Measurements from ENCODE around the gene MAD2L1BP.

Gene MAD2L1BP

GRCh38 chr6:43613721-43614395 is 21.8 kb upstream of the MAD2L1BP start:
- TF ChIP-seq ZC3H10 (CRISPR knock-in tag; IDR thresholded peaks at IDR 0.05): no peak
- TF ChIP-seq, protein P1, sequence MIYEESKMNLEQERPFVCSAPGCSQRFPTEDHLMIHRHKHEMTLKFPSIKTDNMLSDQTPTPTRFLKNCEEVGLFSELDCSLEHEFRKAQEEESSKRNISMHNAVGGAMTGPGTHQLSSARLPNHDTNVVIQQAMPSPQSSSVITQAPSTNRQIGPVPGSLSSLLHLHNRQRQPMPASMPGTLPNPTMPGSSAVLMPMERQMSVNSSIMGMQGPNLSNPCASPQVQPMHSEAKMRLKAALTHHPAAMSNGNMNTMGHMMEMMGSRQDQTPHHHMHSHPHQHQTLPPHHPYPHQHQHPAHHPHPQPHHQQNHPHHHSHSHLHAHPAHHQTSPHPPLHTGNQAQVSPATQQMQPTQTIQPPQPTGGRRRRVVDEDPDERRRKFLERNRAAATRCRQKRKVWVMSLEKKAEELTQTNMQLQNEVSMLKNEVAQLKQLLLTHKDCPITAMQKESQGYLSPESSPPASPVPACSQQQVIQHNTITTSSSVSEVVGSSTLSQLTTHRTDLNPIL (CRISPR knock-in tag; IDR thresholded peaks at IDR 0.05; ENCODE audit: low read depth): no peak
- no peak for TF ChIP-seq ZFP30 (CRISPR knock-in tag; IDR thresholded peaks at IDR 0.05)
- no peak for TF ChIP-seq CSRNP3 (CRISPR knock-in tag; IDR thresholded peaks at IDR 0.05)
- ATAC-seq: no peak

GRCh38 chr6:43614396-43614730 is 21.3 kb upstream of the MAD2L1BP start:
- ATAC-seq: no peak
- TF ChIP-seq ZFP3 (CRISPR knock-in tag; IDR thresholded peaks at IDR 0.05) (no peak), PATZ1 (CRISPR knock-in tag; IDR thresholded peaks at IDR 0.05; ENCODE audit: borderline replicate concordance) (no peak), RARB (CRISPR knock-in tag; IDR thresholded peaks at IDR 0.05) (no peak), PPARA (CRISPR knock-in tag; IDR thresholded peaks at IDR 0.05; ENCODE audit: borderline replicate concordance) (no peak), GLIS3 (CRISPR knock-in tag; IDR thresholded peaks at IDR 0.05) (no peak), SNAI2 (CRISPR knock-in tag; IDR thresholded peaks at IDR 0.05) (no peak), BACH2 (CRISPR knock-in tag; IDR thresholded peaks at IDR 0.05; ENCODE audit: borderline replicate concordance) (no peak), TOX (CRISPR knock-in tag; IDR thresholded peaks at IDR 0.05; ENCODE audit: borderline replicate concordance) (no peak), TSHZ2 (CRISPR knock-in tag; IDR thresholded peaks at IDR 0.05) (no peak), POU6F1 (CRISPR knock-in tag; IDR thresholded peaks at IDR 0.05; ENCODE audit: borderline replicate concordance, low read depth) (no peak), ZNF8 (CRISPR knock-in tag; IDR thresholded peaks at IDR 0.05) (no peak), ESRRG (CRISPR knock-in tag; IDR thresholded peaks at IDR 0.05) (no peak)

GRCh38 chr6:43616725-43617472 is 18.7 kb upstream of the MAD2L1BP start:
- TF ChIP-seq, protein P1 (CRISPR knock-in tag; IDR thresholded peaks at IDR 0.05; ENCODE audit: low read depth): no peak
- TF ChIP-seq TCF4 (CRISPR knock-in tag; IDR thresholded peaks at IDR 0.05; ENCODE audit: borderline replicate concordance): no peak
- TF ChIP-seq SNAI2 (CRISPR knock-in tag; IDR thresholded peaks at IDR 0.05): no peak
- no peak for TF ChIP-seq BACH2 (CRISPR knock-in tag; IDR thresholded peaks at IDR 0.05; ENCODE audit: borderline replicate concordance)
- no peak for TF ChIP-seq ISL1 (CRISPR knock-in tag; IDR thresholded peaks at IDR 0.05)
- no peak for TF ChIP-seq POU6F1 (CRISPR knock-in tag; IDR thresholded peaks at IDR 0.05; ENCODE audit: borderline replicate concordance, low read depth)
- no peak for TF ChIP-seq ZFP30 (CRISPR knock-in tag; IDR thresholded peaks at IDR 0.05)
- TF ChIP-seq PATZ1 (CRISPR knock-in tag; IDR thresholded peaks at IDR 0.05; ENCODE audit: borderline replicate concordance): no peak
- no peak for ATAC-seq

Measured in SK-N-SH treated with all-trans-retinoic acid at 6 μM for 48 hours (cell line).